SW 1271 (cell line): ENCODE results near the gene RAD21L1.

Experiments used
- DNase-seq, 2 experiments: peaks; one replicate each; lab custom pipeline; 2025; lab: John Stamatoyannopoulos, UW

RAD21L1 gene

DNA sequence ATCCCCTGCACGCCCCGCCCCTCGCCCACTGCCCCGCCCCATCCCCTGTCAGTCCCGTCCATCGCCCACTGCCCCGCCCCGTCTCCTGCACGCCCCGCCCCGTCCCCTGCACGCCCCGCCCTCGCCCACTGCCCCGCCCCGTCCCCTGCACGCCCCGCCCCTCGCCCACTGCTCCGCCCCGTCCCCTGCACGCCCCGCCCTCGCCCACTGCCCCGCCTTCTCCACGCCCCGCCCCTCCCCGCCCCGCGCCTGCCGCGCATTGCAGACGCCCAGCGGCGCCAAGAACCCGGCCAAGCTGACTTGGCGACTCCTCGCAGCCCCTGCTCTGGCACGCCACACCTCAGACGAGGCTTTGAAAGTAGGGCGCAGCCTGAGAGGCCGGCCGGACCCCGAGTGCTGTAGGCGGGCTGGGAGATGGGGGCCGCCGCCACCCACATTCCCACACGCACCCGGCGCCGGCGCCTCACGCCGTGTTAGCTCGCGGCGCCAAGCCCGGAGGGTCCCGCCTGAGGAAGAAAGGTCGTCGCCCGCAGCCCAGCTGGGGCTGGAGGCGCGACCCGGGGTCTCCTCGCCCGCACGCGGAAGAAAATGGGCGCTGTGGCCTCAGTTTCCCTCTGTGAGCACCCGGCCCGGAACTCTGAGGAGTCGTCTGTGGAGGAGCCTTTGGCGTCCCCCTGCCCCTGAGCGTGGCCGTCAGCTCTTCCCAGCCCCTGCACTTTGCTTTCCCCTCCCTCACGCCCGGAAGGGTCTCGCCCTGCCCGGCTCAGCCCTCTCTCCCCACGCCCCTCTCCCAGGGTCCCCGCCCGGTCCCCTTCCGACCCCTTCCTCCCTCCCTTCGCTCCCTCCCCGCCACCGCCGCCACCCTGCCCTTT is at the start of gene RAD21L1:
RAD21L1 (plus strand) TSS at position 262 of the 872 bp plus-strand sequence. CDS start 2,410 bp downstream, outside the sequence.
- DNase-seq: peak in 1 of 2 experiments; percentile 43

DNA sequence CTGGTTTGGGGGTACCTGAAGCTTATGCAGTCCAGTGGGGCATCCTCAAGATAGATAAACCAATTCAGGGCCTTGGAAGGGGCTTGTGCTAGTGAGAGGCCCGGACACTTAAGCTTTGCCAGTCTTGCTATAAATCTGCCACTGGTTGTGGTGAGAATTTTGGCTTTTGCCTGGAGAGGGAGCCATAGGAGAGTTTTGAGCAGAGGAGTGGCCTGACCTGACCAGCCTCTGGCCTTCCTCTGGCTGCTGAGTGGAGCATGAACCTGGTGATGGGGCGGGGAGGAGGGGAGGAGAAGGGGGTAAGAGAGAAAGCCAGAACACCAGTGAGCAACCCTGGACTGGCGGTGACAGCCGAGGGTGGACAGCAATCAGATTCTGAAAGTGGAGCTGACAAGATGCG is 48.2 kb upstream of the RAD21L1 start:
- peak in 1 of 2 experiments; percentile 29 for DNase-seq

- no peak for DNase-seq
These were observed 47.7 kb upstream of the RAD21L1 start for GRCh38 chr20:1178103-1178502.

DNA sequence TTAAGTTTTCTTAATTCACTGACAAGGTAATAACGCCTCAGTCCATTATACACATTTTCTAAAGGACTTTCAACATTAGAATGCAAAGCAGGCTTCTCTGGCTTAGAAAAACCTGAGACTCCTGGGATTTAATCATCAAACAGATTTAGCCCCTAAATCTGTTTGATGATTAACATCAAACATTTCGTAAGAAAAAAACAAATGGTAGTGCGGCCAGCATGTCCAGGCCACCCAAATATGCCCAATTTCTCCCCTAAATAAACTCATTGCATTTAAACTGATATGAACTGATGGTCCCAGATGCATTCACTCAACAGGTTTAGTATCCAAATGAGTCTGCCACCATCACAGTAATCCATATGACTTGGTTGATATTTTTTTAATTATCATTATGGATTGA is 47.2 kb upstream of the RAD21L1 start:
- DNase-seq: no peak

- DNase-seq: no peak
These were observed 44.9 kb upstream of the RAD21L1 start for GRCh38 chr20:1180949-1181348.

- DNase-seq: no peak
These were observed 43.7 kb upstream of the RAD21L1 start for GRCh38 chr20:1182106-1182505.

GRCh38 chr20:1183153-1183552 is 42.7 kb upstream of the RAD21L1 start:
- DNase-seq: no peak

DNA sequence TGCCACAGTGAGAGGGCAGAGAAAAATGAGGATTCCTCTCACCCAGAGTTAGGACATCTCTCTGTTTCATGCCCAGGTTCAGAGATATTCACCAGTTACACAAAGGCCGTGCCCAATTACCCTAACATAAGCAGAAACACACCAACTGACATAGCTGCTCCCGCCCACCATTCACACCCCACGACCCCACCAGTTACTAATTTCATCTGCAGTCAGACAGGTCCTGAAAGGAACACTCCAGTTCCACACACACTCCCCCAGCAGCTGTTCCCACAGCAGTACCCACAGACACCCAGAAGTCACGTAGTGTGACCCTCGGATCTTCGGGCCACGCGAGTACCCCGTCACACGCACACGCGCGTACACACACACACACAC is 41.6 kb upstream of the RAD21L1 start:
- DNase-seq: no peak

DNA sequence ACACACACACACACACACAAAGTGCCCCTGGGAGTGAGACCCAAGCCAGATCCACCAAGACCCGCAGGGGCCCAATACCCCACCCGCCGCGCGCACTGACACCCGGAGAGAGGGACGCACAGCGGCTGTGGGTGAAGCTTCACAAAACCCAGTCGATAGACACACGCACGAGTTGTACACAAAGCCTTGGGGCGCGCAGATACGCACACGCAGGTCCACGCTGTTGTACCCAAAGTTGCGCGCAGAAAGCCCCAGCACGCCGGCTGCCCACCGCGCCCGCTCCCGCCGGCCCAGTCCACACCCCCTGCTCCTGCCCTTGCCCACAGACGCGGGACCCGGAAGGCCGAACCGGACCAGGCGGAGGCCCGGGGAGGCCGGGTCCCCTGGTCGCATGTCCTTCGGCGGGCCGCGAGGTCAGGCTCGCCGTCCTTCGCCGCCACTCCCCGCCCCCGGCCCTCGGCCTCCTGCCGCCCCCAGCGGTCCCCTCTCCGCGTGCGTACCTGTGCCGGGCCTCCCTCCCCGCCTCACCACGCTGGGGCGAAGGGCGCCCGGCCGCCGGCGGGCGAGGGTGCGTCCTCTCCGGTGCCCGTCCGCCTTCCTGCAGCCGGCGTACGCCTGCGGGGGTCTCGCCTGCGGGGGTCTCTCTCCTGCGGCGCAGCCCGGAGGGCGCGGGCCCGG is 41.1 kb upstream of the RAD21L1 start, which contains the start of gene TMEM74B:
TMEM74B (minus strand) TSS at position 344 of the 678 bp plus-strand sequence. CDS start 1,180 bp downstream, outside the sequence.
- no peak for DNase-seq

GRCh38 chr20:1185316-1185741 is 40.5 kb upstream of the RAD21L1 start:
- DNase-seq: no peak

DNA sequence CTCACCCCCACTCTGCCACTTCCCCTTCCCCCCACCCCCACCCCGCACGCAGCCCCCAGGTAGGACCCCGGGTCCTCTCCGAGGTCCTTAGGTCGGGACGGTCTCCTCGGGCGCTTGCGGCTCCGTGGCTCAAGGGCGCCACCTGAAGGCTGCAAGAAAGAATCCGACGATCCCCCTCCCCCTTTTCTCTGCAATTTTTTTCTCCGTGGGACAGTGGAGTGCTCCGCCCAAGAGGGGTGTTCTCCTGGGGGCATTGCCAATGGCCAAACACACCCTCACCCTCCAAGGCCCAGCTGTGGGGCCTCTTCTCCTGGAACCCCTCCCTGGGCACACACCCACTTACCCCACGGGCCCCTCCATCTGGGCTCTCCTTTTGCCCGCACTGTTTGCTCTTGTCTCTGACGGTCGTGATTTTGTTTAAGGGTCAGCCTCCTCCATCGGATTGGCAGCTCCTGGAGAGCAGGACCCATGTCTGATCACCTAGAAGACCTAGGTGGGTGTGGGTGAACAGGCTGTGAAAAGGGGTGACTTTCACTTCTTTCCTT is 40.0 kb upstream of the RAD21L1 start:
- peak; percentile 43 to 58 for DNase-seq

DNA sequence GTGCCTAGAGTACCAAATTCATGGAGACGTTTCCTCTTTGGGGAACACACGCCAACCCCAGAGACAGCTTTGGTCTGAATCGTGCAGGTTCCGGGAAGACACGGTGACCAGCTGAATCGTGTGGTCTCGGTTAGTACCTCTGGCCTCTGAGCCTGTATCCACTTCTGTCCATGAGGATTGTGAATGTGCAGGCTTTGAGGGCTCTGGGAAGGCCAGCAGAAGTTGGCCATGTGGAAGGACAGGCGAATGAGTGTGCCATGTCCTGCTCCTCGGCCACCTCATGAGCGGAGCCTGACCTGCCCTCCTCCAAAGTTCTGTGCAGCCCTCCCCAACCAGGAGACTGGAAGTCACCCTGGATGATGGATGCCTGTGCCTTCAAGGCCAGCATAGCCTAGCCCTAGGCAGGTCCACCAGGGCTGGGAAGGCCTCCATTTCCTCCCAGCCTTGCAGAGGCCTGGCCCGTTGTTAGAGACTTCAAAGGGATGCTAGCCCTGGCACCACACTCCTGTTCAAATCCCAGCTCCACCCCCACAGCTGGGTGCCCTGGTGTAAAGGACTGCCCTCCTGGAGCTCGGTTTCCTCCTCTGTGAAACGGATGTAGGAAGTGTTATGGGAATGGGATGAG is 39.4 kb upstream of the RAD21L1 start:
- DNase-seq: no peak

GRCh38 chr20:1187605-1188171 is 38.2 kb upstream of the RAD21L1 start:
- no peak for DNase-seq

DNA sequence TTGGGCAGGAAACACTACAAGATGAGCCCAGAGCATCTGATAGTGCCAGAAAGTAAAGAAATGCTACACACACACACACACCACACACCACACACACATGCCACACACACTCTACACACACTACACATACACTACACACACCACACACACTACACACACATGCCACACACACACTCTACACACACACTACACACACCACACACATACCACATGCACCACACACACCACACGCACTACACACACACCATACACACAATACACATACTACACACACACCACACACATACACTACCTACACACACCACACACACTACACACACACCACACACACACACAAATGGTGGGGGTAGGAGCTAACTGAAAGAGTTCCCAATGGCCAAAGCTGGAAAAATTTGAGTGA is 37.5 kb upstream of the RAD21L1 start:
- DNase-seq: no peak

- DNase-seq: no peak
These were observed 36.0 kb upstream of the RAD21L1 start for GRCh38 chr20:1189827-1190226.

- no peak for DNase-seq
These were observed 35.0 kb upstream of the RAD21L1 start for GRCh38 chr20:1190847-1191246.

GRCh38 chr20:1191299-1191698 is 34.5 kb upstream of the RAD21L1 start:
- no peak for DNase-seq

DNA sequence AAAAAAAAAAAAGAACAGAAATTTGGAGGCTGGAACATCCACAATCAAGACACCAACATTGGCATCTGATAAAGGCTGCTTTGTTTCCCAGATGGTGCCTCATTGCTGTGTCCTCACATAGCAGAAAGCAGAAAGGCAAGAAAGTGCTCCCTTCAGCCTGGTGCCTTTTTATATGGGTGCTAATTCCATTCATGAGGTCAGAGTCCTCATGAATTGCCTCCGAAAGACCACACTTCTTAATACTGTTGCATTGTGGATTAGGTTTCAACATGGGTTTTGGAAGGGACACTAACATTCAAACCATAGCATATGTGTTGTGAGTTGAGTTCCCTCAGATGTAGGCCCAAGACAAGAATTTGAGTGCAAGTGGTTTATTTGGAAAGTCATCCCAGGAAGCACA is 30.6 kb upstream of the RAD21L1 start:
- no peak for DNase-seq

DNA sequence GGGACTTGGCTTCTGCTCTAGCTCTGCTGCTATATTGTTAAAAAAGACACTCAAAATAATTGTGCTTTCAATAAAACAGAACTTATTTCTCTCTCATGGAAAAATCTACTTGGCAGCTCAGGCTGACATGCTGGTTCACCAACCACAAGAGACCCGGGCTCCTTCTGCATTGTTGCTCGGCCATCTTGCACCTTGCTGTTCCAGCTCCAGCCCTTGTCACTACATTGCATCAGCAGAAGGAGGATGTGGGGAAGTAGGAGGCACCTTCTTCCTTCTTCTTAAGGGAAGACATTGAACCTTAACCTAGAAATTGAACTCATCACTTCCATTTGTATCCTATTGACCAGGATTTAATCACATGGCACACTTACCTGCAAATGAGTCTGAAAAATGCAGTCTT is 29.2 kb upstream of the RAD21L1 start:
- DNase-seq: no peak

DNA sequence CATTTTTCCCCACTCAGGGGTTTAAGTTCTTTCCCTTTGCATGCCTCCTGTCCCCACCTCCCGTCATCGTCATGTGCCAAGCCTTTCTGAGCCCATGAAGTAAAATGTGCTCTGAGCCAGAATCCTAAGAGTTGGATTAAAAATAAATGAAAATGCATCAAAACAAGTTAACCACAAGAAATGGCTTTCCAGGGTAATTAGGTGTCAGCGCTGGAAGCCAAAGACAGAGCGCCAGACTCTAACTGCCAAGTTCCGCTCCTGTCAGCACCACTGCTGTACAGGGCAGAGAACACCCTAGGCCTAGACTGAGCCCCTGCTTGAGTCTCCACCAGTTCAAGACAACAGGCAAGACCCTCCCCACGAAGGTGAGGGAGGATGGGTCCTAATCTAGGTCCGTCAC is 28.0 kb upstream of the RAD21L1 start:
- DNase-seq: no peak

GRCh38 chr20:1198751-1199150 is 27.1 kb upstream of the RAD21L1 start:
- DNase-seq: no peak
